NK-92 treated with Interleukin-12 subunit alpha and Interleukin-12 subunit beta, amount 100 ng/mL, for 24 hours (cell line): ENCODE results near the gene FERD3L.
"Not testable (repeated sequence)": the region's sequence is repeated elsewhere in the genome, so short reads cannot be mapped to it uniquely, and the experiment has no call there.

Source experiments
- DNase-seq: peaks from one replicate; lab custom pipeline; 2025; lab: John Stamatoyannopoulos, UW

FERD3L gene

GRCh38 chr7:19144661-19145433 lies at the start of gene FERD3L:
FERD3L (minus strand) TSS chr7:19145421; CDS start chr7:19145362, 59 bp downstream.
- DNase-seq, result no peak

GRCh38 chr7:19194417-19194816 lies 49.2 kb upstream of the FERD3L start:
- DNase-seq, result not testable (repeated sequence)

GRCh38 chr7:19181634-19182033 lies 36.4 kb upstream of the FERD3L start:
- DNase-seq, result no peak

GRCh38 chr7:19178595-19178994 lies 33.4 kb upstream of the FERD3L start:
- DNase-seq, result no peak

- DNase-seq, result no peak
Observed at GRCh38 chr7:19177269-19177668, 32.0 kb upstream of the FERD3L start.

GRCh38 chr7:19175241-19175640 lies 30.0 kb upstream of the FERD3L start:
- no peak for DNase-seq

GRCh38 chr7:19161671-19162070 lies 16.4 kb upstream of the FERD3L start:
- DNase-seq, result no peak

GRCh38 chr7:19146699-19147098 lies 1.5 kb upstream of the FERD3L start:
- no peak for DNase-seq

GRCh38 chr7:19145434-19146115 lies 354 bp upstream of the FERD3L start:
- DNase-seq, result no peak

- no peak for DNase-seq
Observed at GRCh38 chr7:19143881-19144574, 1.2 kb downstream of the FERD3L start.

GRCh38 chr7:19139706-19140327 lies 5.4 kb downstream of the FERD3L start:
- DNase-seq, result no peak

GRCh38 chr7:19133886-19134285 lies 11.3 kb downstream of the FERD3L start:
- no peak for DNase-seq

- DNase-seq, result no peak
Observed at GRCh38 chr7:19133390-19133789, 11.8 kb downstream of the FERD3L start.

- DNase-seq, result no peak
Observed at GRCh38 chr7:19128856-19129255, 16.4 kb downstream of the FERD3L start.

- DNase-seq, result no peak
Observed at GRCh38 chr7:19121977-19122588, 23.1 kb downstream of the FERD3L start.

GRCh38 chr7:19119870-19120486 lies 25.2 kb downstream of the FERD3L start:
- DNase-seq, result no peak

- DNase-seq, result no peak
Observed at GRCh38 chr7:19119372-19119771, 25.8 kb downstream of the FERD3L start.

GRCh38 chr7:19118636-19119371 lies 26.4 kb downstream of the FERD3L start:
- DNase-seq, result no peak

GRCh38 chr7:19117870-19118608 lies 27.2 kb downstream of the FERD3L start:
- DNase-seq, result no peak
